Suprapubic skin (tissue), 4 donors: Measurements from ENCODE around the gene NELFE.
"Not testable (repeated sequence)": the region's sequence is repeated elsewhere in the genome, so short reads cannot be mapped to it uniquely, and the experiment has no call there.

ENCODE experiments used
- CTCF ChIP-seq, 2 donors: fragments of 200-600 bp in 1 of 2; fragments of 450-650 bp in 1 of 2; sonication (generic) in 1 of 2; IDR thresholded peaks; one replicate each; pipeline ENCODE4 v1.5.1; 2016 to 2019; ENCODE audit warnings: antibody characterized with exemption in 2 of 2, mild to moderate bottlenecking in 1 of 2, moderate library complexity in 1 of 2
- POLR2A ChIP-seq, 2 donors: fragments of 450-650 bp; IDR thresholded peaks; one replicate each; pipeline ENCODE4 v1.6.1; 2017; ENCODE audit warnings: antibody characterized with exemption in 2 of 2, mild to moderate bottlenecking in 2 of 2, moderate library complexity in 2 of 2
- POLR2AphosphoS5 ChIP-seq, 3 donors: sonication (generic); formaldehyde crosslinking; IDR thresholded peaks; one replicate each; pipeline ENCODE4 v1.6.1; 2017; ENCODE audit warnings: antibody characterized with exemption in 3 of 3

GRCh38 chr6:31909298-31909697 lies 49.5 kb downstream of the NELFE start:
- not testable (repeated sequence) for TF ChIP-seq CTCF, POLR2A, POLR2AphosphoS5 (IDR thresholded peaks at IDR 0.05)
